Endothelial cell of umbilical vein (primary cell): ENCODE measurements around the gene NELFE.

Experiments used
- CTCF ChIP-seq, 2 donors: IDR thresholded peaks; 1 replicate in 1 of 2; 2 replicates in 1 of 2; pipeline ENCODE4 v1.5.1; 2011; ENCODE audit warnings: low read length in 2 of 2, mild to moderate bottlenecking in 2 of 2, moderate library complexity in 2 of 2, control low read depth in 1 of 2, inconsistent platforms in 1 of 2, low read depth in 1 of 2; ENCODE audit not compliant: insufficient read depth in 1 of 2; ENCODE audit errors: extremely low read depth in 1 of 2
- EZH2 ChIP-seq: IDR thresholded peaks from 2 replicates; pipeline ENCODE4 v1.6.1; 2012; ENCODE audit warnings: borderline replicate concordance, low read depth, mild to moderate bottlenecking, moderate library complexity, low read length, inconsistent platforms; ENCODE audit not compliant: severe bottlenecking
- FOS ChIP-seq: IDR thresholded peaks from 2 replicates; pipeline ENCODE4 v1.6.1; 2011; ENCODE audit warnings: mild to moderate bottlenecking, low read length, moderate library complexity, borderline replicate concordance; ENCODE audit not compliant: insufficient read depth
- GATA2 ChIP-seq: IDR thresholded peaks from 2 replicates; pipeline ENCODE4 v1.7.0; 2011; ENCODE audit warnings: low read depth, mild to moderate bottlenecking, moderate library complexity, mixed read lengths, low read length; ENCODE audit not compliant: insufficient read length, insufficient read depth
- MAX ChIP-seq: IDR thresholded peaks from 2 replicates; pipeline ENCODE4 v1.6.1; 2011; ENCODE audit not compliant: insufficient read depth, insufficient read length
- MYC ChIP-seq: IDR thresholded peaks from one replicate; pipeline ENCODE4 v1.6.1; 2011; ENCODE audit warnings: mild to moderate bottlenecking, low read depth, low read length
- POLR2A ChIP-seq: IDR thresholded peaks from 2 replicates; pipeline ENCODE4 v1.6.1; 2012; ENCODE audit warnings: low read depth, mild to moderate bottlenecking, control low read depth, low read length
- POLR2AphosphoS5 ChIP-seq: IDR thresholded peaks from 2 replicates; pipeline ENCODE4 v1.6.1; 2012; ENCODE audit warnings: low read depth, mild to moderate bottlenecking, control low read depth, low read length, moderate library complexity; ENCODE audit not compliant: insufficient read depth

- TF ChIP-seq CTCF (IDR thresholded peaks at IDR 0.05; ENCODE audit: extremely low read depth in 1 of 2, insufficient read depth in 1 of 2, low read depth in 1 of 2, low read length in 2 of 2) (no peak), MAX (no peak), POLR2A (no peak), GATA2 (no peak), POLR2AphosphoS5 (no peak), MYC (no peak), EZH2 (no peak), FOS (no peak)
Observed at GRCh38 chr6:31908791-31909190, 50.0 kb downstream of the NELFE start.
